IMR-90 (cell line): ENCODE measurements around the gene MR1. TPM values are rescaled to one million over a fixed set of nuclear protein-coding genes. Genes with fewer than 3 reads are reported as not detected.

Source experiments
- ATAC-seq: fragments of 200-7000 bp; cut with Tn5 transposase; 2 replicates; pipeline ENCODE4 v1.9.1; 2020; ENCODE audit warnings: low read depth, mild to moderate bottlenecking, moderate library complexity
- BruUV-seq: library from RNA; stranded (reverse); fragments of 400-500 nt; replicated peaks from 2 replicates; lab custom pipeline; 2021; lab: Mats Ljungman, UMichigan
- CTCF ChIA-PET: fragments of 300-600 bp; formaldehyde crosslinking; extraction: SDS; loops from one replicate; lab custom pipeline; 2021; ENCODE audit warnings: antibody characterized with exemption; lab: Yijun Ruan, JAX
- POLR2A ChIA-PET: fragments of 300-600 bp; sonication (Branson Sonifier 250); formaldehyde crosslinking; loops from one replicate; lab custom pipeline; 2022; ENCODE audit warnings: antibody characterized with exemption; ENCODE audit not compliant: unreplicated experiment; lab: Charles Lee
- DNase-seq: peaks from one replicate; pipeline ENCODE4 v3.0.0; 2013
- H2AFZ ChIP-seq: replicated peaks from 2 replicates; pipeline ENCODE3; 2013; ENCODE audit warnings: low read length, mild to moderate bottlenecking; ENCODE audit not compliant: poor library complexity
- H2AK5ac ChIP-seq: 2 replicates; pipeline ENCODE4 v1.6.1; 2013; ENCODE audit warnings: low read depth, low read length, inconsistent platforms
- H2AK9ac ChIP-seq: replicated peaks from 2 replicates; pipeline ENCODE3; 2013; ENCODE audit warnings: mild to moderate bottlenecking, low read depth, low read length, moderate library complexity; ENCODE audit not compliant: poor library complexity
- H2BK120ac ChIP-seq: 2 replicates; pipeline ENCODE4 v1.6.1; 2013; ENCODE audit warnings: low read depth, low read length, inconsistent platforms
- H2BK15ac ChIP-seq: 3 replicates; pipeline ENCODE4 v1.6.1; 2013; ENCODE audit warnings: low read depth, low read length, inconsistent platforms
- H2BK20ac ChIP-seq: 2 replicates; pipeline ENCODE4 v1.6.1; 2013; ENCODE audit warnings: low read depth, mild to moderate bottlenecking, inconsistent platforms, low read length, moderate library complexity
- H2BK5ac ChIP-seq: 2 replicates; pipeline ENCODE4 v1.6.1; 2013; ENCODE audit warnings: mild to moderate bottlenecking, low read depth, low read length, inconsistent platforms; ENCODE audit not compliant: poor library complexity, severe bottlenecking
- H3K14ac ChIP-seq: replicated peaks from 2 replicates; pipeline ENCODE4 v1.6.1; 2013; ENCODE audit warnings: low read depth, low read length, inconsistent platforms
- H3K18ac ChIP-seq: 2 replicates; pipeline ENCODE4 v1.6.1; 2013; ENCODE audit warnings: low read depth, low read length, control low read depth
- H3K23ac ChIP-seq: 2 replicates; pipeline ENCODE4 v1.6.1; 2013; ENCODE audit warnings: low read depth, low read length, inconsistent platforms
- H3K27ac ChIP-seq: 2 replicates; pipeline ENCODE4 v1.5.1; 2013; ENCODE audit warnings: mild to moderate bottlenecking, control low read depth, low read length; ENCODE audit not compliant: insufficient read depth
- H3K27me3 ChIP-seq: 2 replicates; pipeline ENCODE4 v1.6.1; 2013; ENCODE audit warnings: low read length; ENCODE audit not compliant: control insufficient read depth, insufficient read depth
- H3K36me3 ChIP-seq: 2 replicates; pipeline ENCODE4 v1.6.1; 2013; ENCODE audit warnings: low read length, mixed read lengths; ENCODE audit not compliant: control insufficient read depth, insufficient read depth
- H3K4ac ChIP-seq: 2 replicates; pipeline ENCODE4 v1.6.1; 2013; ENCODE audit warnings: low read depth, low read length, inconsistent platforms
- H3K4me1 ChIP-seq: 2 replicates; pipeline ENCODE4 v1.6.1; 2013; ENCODE audit warnings: low read length, mixed read lengths; ENCODE audit not compliant: control insufficient read depth, insufficient read depth
- H3K4me2 ChIP-seq: 2 replicates; pipeline ENCODE4 v1.6.1; 2013; ENCODE audit warnings: low read depth, mild to moderate bottlenecking, control low read depth, low read length, moderate library complexity
- H3K4me3 ChIP-seq: 2 replicates; pipeline ENCODE4 v1.5.1; 2013; ENCODE audit warnings: low read depth, mild to moderate bottlenecking, control low read depth, low read length, moderate library complexity; ENCODE audit not compliant: insufficient read depth
- H3K56ac ChIP-seq: 2 replicates; pipeline ENCODE4 v1.6.1; 2013; ENCODE audit warnings: low read length, inconsistent platforms; ENCODE audit not compliant: insufficient read depth; ENCODE audit errors: extremely low read depth
- H3K79me1 ChIP-seq, 2 experiments: 2 replicates each; pipeline ENCODE4 v1.6.1; 2013; ENCODE audit warnings: low read length in 2 of 2, inconsistent platforms in 1 of 2, low read depth in 1 of 2
- H3K9ac ChIP-seq: 2 replicates; pipeline ENCODE4 v1.6.1; 2013; ENCODE audit warnings: low read depth, low read length, control low read depth
- H3K9me1 ChIP-seq: 2 replicates; pipeline ENCODE4 v1.6.1; 2013; ENCODE audit warnings: low read length, inconsistent platforms; ENCODE audit not compliant: insufficient read depth
- H3K9me3 ChIP-seq: 2 replicates; pipeline ENCODE4 v1.6.1; 2013; ENCODE audit warnings: low read length; ENCODE audit not compliant: control insufficient read depth, insufficient read depth
- H4K20me1 ChIP-seq: 2 replicates; pipeline ENCODE4 v1.6.1; 2013; ENCODE audit warnings: low read length, inconsistent platforms; ENCODE audit not compliant: insufficient read depth
- H4K5ac ChIP-seq: 2 replicates; pipeline ENCODE4 v1.6.1; 2013; ENCODE audit warnings: mild to moderate bottlenecking, low read depth, low read length, control low read depth
- H4K8ac ChIP-seq, 2 experiments: 2 replicates each; pipeline ENCODE4 v1.6.1; 2013; ENCODE audit warnings: low read depth in 2 of 2, low read length in 2 of 2, control low read depth in 1 of 2, inconsistent platforms in 1 of 2
- H4K91ac ChIP-seq: 2 replicates; pipeline ENCODE4 v1.6.1; 2013; ENCODE audit warnings: low read depth, low read length, inconsistent platforms; ENCODE audit not compliant: insufficient read depth
- BHLHE40 ChIP-seq: fragments of 150-350 bp; IDR thresholded peaks from 2 replicates; pipeline ENCODE4 v1.6.1; 2016; ENCODE audit warnings: mild to moderate bottlenecking, low read depth, low read length
- CHD1 ChIP-seq: IDR thresholded peaks from 2 replicates; pipeline ENCODE4 v1.6.1; 2012; ENCODE audit warnings: low read depth, low read length, improper control_type of control experiment
- MXI1 ChIP-seq: IDR thresholded peaks from 2 replicates; pipeline ENCODE4 v1.6.1; 2012; ENCODE audit warnings: low read depth, mild to moderate bottlenecking, low read length, moderate library complexity, borderline replicate concordance
- NFE2L2 ChIP-seq: fragments of 150-350 bp; IDR thresholded peaks from 2 replicates; pipeline ENCODE4 v1.6.1; 2016; ENCODE audit warnings: low read depth, mild to moderate bottlenecking, low read length
- RFX5 ChIP-seq: IDR thresholded peaks from 2 replicates; pipeline ENCODE4 v1.8.0; 2012; ENCODE audit warnings: low read depth, mild to moderate bottlenecking, low read length, moderate library complexity
- WGBS, 2 experiments: methylation state at CpG; one replicate each; pipeline versions ENCODE4 v1.1.5 to v1.1.7; 2013; ENCODE audit warnings: missing lambda C conversion rate in 2 of 2; ENCODE audit not compliant: insufficient read length in 1 of 2; ENCODE audit errors: extremely low coverage in 2 of 2; 5-methylcytosine and 5-hydroxymethylcytosine counted together
- dilution Hi-C: fragments of 300-500 bp; cut with HindIII; formaldehyde crosslinking; loops from one replicate; pipeline ENCODE4 v1.14.3; 2018; ENCODE audit warnings: low sequenced_read_pairs; ENCODE audit not compliant: unreplicated experiment
- in situ Hi-C: fragments of 300-500 bp; cut with MboI; formaldehyde crosslinking; loops from 3 replicates; pipeline ENCODE4 v1.14.3; 2019; ENCODE audit warnings: low sequenced_read_pairs, inconsistent platforms, mixed read lengths
- intact Hi-C: fragments of 100-400 bp; cut with micrococcal nuclease; formaldehyde crosslinking; loops from 2 replicates; pipeline ENCODE4 v1.10.0; 2022
- polyA plus RNA-seq, 3 experiments: library from polyadenylated mRNA; depleted of rRNA; stranded (reverse); fragments of >200 nt; gene quantifications; 2 replicates each; pipeline ENCODE4 v1.2.3, GENCODE V29; 2012; ENCODE audit warnings: low replicate concordance in 1 of 3
- total RNA-seq: library from RNA; depleted of rRNA; stranded (reverse); fragments of >200 nt; gene quantifications from 2 replicates; pipeline ENCODE4 v1.2.3, GENCODE V29; 2012
- TF ChIP-seq, protein P1 (sequence below): conservative IDR thresholded peaks from 2 replicates; pipeline ENCODE4 v1.5.1; 2012; ENCODE audit warnings: mild to moderate bottlenecking, low read depth, low read length, improper control_type of control experiment

Gene MR1
- total and polyA plus RNA-seq, 2 of the 4 experiments (the other 2 are of a cell fraction): 6.0 to 6.1 TPM

DNA sequence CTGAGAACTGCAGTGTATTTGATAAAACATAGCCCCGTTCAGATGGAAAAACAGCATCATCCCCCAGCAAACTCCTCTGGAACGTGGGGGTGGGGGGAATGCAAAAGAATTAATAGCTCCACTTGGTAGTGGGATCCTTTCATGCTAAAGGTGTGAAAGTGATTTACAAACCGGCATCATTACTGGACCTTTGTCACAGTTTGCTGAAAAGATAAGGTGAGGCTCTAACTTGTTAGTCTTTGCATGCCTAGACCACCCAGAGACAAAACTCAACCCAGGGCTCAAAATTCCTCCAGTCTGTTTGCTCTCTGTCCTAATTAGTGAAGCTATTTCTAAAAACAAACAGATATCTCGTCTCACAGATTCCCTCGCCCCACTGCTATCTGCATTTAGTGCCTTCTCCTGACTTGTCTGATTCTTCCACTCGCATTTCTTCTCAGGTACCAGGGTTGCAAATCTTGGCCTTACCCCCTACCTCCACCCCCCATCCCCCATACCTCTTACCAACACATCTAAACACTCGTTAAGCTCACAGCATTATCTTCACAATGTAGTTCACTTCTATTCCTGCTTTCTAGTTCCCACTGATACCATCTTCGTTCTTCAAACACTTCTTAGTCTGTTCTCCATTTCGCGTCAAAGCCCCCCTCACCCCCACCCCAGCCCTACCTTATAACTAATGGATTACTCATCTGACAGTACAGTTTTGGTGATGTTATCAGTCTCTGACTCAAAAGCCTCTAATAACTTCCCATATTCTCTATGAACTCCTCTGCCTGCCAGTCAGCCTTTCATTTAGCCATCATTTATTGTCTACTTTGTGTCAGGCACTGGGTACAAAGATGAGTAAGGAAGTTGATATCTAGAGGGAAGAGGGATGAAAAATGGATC, 66.5 kb downstream of the MR1 start:
- H2AFZ ChIP-seq: peak overlapping the region; percentile 25
- H3K14ac ChIP-seq: peak overlapping the region; percentile 62
- ChIA-PET POLR2A (interaction anchor here (0.6 kb wide), 1 partner anchor 17 kb away, joined by 3 read pairs; no protein-coding TSS in a partner anchor), CTCF (no interaction called here)
- H2BK120ac ChIP-seq: peak overlapping the region; percentile 91
- peak overlapping the region; percentile 23; the same call in 1 of the 2 replicates for H3K56ac ChIP-seq
- no peaks in the 10 kb centered on the region for H3K27me3 ChIP-seq
- peak overlapping the region; percentile 20 to 87 for H4K8ac ChIP-seq
- intact Hi-C loops: no loop called here
- H3K18ac ChIP-seq: peak overlapping the region; percentile 77
- peak overlapping the region; percentile 13; the same call in 1 of the 2 replicates for H3K9ac ChIP-seq
- H4K91ac ChIP-seq: peak overlapping the region; percentile 78
- peak overlapping the region; percentile 94 for H2BK20ac ChIP-seq
- dilution Hi-C loops: no loop called here
- H2AK5ac ChIP-seq: peak overlapping the region; percentile 84; the same call in 1 of the 2 replicates
- H3K4me2 ChIP-seq: peak overlapping the region; percentile 13; the same call in 1 of the 2 replicates
- TF ChIP-seq NFE2L2: no peak
- TF ChIP-seq BHLHE40: no peak
- no peak for TF ChIP-seq MXI1
- no peak for TF ChIP-seq CHD1
- no peak for TF ChIP-seq RFX5
- TF ChIP-seq, protein P1, sequence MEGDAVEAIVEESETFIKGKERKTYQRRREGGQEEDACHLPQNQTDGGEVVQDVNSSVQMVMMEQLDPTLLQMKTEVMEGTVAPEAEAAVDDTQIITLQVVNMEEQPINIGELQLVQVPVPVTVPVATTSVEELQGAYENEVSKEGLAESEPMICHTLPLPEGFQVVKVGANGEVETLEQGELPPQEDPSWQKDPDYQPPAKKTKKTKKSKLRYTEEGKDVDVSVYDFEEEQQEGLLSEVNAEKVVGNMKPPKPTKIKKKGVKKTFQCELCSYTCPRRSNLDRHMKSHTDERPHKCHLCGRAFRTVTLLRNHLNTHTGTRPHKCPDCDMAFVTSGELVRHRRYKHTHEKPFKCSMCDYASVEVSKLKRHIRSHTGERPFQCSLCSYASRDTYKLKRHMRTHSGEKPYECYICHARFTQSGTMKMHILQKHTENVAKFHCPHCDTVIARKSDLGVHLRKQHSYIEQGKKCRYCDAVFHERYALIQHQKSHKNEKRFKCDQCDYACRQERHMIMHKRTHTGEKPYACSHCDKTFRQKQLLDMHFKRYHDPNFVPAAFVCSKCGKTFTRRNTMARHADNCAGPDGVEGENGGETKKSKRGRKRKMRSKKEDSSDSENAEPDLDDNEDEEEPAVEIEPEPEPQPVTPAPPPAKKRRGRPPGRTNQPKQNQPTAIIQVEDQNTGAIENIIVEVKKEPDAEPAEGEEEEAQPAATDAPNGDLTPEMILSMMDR: no peak
- peak overlapping the region; percentile 77 for H3K23ac ChIP-seq
- H3K27ac ChIP-seq: peak overlapping the region; percentile 7; the same call in 1 of the 2 replicates
- H4K5ac ChIP-seq: peak overlapping the region; percentile 31; the same call in 1 of the 2 replicates
- peak overlapping the region; percentile 88; the same call in 2 of the 3 replicates for H2BK15ac ChIP-seq
- H2AK9ac ChIP-seq: peak overlapping the region; percentile 60
- 61 to 100% methylated on average over 1 to 5 of the region's 10 CpGs for WGBS, 2 experiments
- H2BK5ac ChIP-seq: peak overlapping the region; percentile 63
- no peak overlapping the region for H3K4me3 ChIP-seq
- DNase-seq (no peak), ATAC-seq (no peak)
- H3K4ac ChIP-seq: peak overlapping the region; percentile 64
- H3K9me1 ChIP-seq: peaks cover 35% of the 10 kb centered on the region
- no peaks in the 10 kb centered on the region for H3K36me3 ChIP-seq
- H3K79me1 ChIP-seq: peaks cover 21 to 69% of the 10 kb centered on the region in 2 experiments
- H3K9me3 ChIP-seq: no peaks in the 10 kb centered on the region
- H4K20me1 ChIP-seq: peaks cover 4% of the 10 kb centered on the region; the same call in 1 of the 2 replicates
- BruUV-seq: no TSS peak
- in situ Hi-C loops: no loop called here
- peaks cover 46% of the 10 kb centered on the region for H3K4me1 ChIP-seq
